T-helper 17 cell (primary cell): ENCODE results near the gene FLNC. TPM values are rescaled to one million over a fixed set of nuclear protein-coding genes. Genes with fewer than 3 reads are reported as not detected.

ENCODE experiments used
- ATAC-seq: fragments of 150-1000 bp; cut with Tn5 transposase; 2 replicates; pipeline ENCODE4 v1.10.0; 2021; ENCODE audit warnings: mild to moderate bottlenecking, moderate library complexity
- DNase-seq, 3 donors: peaks; one replicate each; pipeline versions ENCODE4 v3.0.0 to v3.0.0-alpha.2; 2020 to 2021
- H3K9me3 ChIP-seq: one replicate; pipeline ENCODE4 v1.7.0; 2013; ENCODE audit warnings: low read length, mild to moderate bottlenecking; ENCODE audit not compliant: control insufficient read depth, poor library complexity, severe bottlenecking
- H3K27ac Mint-ChIP-seq: one replicate; pipeline ENCODE4 v1.8.0; 2022; ENCODE audit warnings: mild to moderate bottlenecking, moderate library complexity, mixed read lengths
- H3K27me3 Mint-ChIP-seq: one replicate; pipeline ENCODE4 v1.8.0; 2022; ENCODE audit warnings: mixed read lengths
- H3K36me3 Mint-ChIP-seq: one replicate; pipeline ENCODE4 v1.8.0; 2022; ENCODE audit warnings: low read depth, mixed read lengths
- H3K4me1 Mint-ChIP-seq: one replicate; pipeline ENCODE4 v1.8.0; 2022; ENCODE audit warnings: mild to moderate bottlenecking, mixed read lengths
- H3K4me3 Mint-ChIP-seq: one replicate; pipeline ENCODE4 v1.8.0; 2022; ENCODE audit warnings: mild to moderate bottlenecking, moderate library complexity, mixed read lengths
- total RNA-seq, 4 donors: library from RNA in 2 of 4; stranded (reverse) in 2 of 4; gene quantifications; one replicate each; pipeline ENCODE4 v1.2.3 and lab custom pipeline; 2022 to 2026

Gene FLNC
- total RNA-seq, 2 donors from 2014 or later = 0.05 TPM

DNA sequence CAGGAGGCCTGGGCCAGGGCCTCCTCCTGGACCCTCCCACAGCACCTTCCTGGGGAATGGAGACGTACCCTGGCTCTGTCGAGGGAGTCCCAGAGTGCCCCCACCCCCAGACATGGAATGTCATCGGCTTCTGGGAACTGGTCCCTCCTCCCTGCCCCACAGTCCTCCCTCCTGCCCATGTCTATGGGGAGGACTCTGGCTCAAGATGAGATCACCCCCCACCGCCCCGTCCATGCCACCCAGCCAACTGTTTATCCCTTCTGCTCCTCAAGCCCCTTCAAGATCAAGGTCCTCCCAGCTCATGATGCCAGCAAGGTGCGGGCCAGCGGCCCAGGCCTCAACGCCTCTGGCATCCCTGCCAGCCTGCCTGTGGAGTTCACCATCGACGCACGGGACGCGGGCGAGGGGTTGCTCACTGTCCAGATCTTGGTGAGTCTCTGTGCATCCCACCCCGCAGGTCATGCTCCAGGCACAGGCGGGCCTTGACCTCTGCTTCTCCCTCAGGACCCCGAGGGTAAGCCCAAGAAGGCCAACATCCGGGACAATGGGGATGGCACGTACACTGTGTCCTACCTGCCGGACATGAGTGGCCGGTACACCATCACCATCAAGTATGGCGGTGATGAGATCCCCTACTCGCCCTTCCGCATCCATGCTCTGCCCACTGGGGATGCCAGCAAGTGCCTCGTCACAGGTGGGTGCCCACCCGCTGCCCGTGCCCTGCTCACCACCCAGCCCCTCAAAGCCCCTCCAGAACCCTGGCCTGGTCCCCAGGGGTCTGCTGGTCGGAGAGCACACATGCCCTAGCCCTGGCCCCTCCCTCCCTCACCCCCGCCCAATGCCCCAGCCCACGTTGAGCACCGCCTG lies 18.3 kb downstream of the FLNC start:
- Mint-ChIP-seq H3K27ac (no peak overlapping the region), H3K27me3 (no peaks in the 10 kb centered on the region), H3K36me3 (no peaks in the 10 kb centered on the region), H3K4me1 (no peaks in the 10 kb centered on the region), H3K4me3 (no peak overlapping the region)
- no peak for DNase-seq
- no peak for ATAC-seq
- no peaks in the 10 kb centered on the region for H3K9me3 ChIP-seq

- ATAC-seq = no peak
- no peak overlapping the region for H3K27ac Mint-ChIP-seq
- DNase-seq = no peak
Measured at GRCh38 chr7:128849156-128849515, 18.9 kb downstream of the FLNC start.

GRCh38 chr7:128849804-128850490 lies 19.7 kb downstream of the FLNC start:
- H3K9me3 ChIP-seq = no peaks in the 10 kb centered on the region
- H3K4me3 Mint-ChIP-seq = no peak overlapping the region
- H3K27me3 Mint-ChIP-seq = no peaks in the 10 kb centered on the region
- ATAC-seq (no peak), DNase-seq (no peak)
- H3K4me1 Mint-ChIP-seq = peaks cover 4% of the 10 kb centered on the region
- no peaks in the 10 kb centered on the region for H3K36me3 Mint-ChIP-seq
- no peak overlapping the region for H3K27ac Mint-ChIP-seq

More at GRCh38 chr7:128849156-128849515, 18.9 kb downstream of the FLNC start:
- Mint-ChIP-seq H3K4me3 (no peak overlapping the region), H3K27me3 (no peaks in the 10 kb centered on the region), H3K36me3 (no peaks in the 10 kb centered on the region), H3K4me1 (peaks cover 4% of the 10 kb centered on the region)
- no peaks in the 10 kb centered on the region for H3K9me3 ChIP-seq

DNA sequence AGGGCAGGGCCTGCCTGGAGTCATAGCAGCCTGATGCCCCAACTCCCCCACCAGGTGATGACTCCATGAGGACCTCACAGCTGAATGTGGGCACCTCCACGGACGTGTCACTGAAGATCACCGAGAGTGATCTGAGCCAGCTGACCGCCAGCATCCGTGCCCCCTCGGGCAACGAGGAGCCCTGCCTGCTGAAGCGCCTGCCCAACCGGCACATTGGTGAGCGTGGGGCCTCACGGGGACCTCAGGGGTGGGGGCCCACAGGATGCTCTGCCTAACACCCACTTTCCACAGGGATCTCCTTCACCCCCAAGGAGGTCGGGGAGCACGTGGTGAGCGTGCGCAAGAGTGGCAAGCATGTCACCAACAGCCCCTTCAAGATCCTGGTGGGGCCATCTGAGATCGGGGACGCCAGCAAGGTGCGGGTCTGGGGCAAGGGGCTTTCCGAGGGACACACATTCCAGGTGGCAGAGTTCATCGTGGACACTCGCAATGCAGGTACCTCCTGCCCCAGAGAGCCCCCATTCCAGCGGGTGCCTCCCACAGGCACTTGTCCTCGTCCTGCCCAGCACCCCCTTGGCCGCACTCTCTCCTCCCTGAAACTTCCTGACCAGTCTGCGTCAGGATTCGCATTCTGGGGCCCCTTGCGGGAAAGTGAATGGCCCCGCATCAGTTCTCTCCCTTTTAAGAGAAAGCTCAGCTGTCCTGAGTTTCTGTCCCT lies 22.5 kb downstream of the FLNC start:
- DNase-seq (no peak), ATAC-seq (no peak)
- H3K27me3 Mint-ChIP-seq = no peaks in the 10 kb centered on the region
- no peaks in the 10 kb centered on the region for H3K9me3 ChIP-seq
- H3K36me3 Mint-ChIP-seq = no peaks in the 10 kb centered on the region
- no peak overlapping the region for H3K27ac Mint-ChIP-seq
- peaks cover 4% of the 10 kb centered on the region for H3K4me1 Mint-ChIP-seq
- H3K4me3 Mint-ChIP-seq = no peak overlapping the region

DNA sequence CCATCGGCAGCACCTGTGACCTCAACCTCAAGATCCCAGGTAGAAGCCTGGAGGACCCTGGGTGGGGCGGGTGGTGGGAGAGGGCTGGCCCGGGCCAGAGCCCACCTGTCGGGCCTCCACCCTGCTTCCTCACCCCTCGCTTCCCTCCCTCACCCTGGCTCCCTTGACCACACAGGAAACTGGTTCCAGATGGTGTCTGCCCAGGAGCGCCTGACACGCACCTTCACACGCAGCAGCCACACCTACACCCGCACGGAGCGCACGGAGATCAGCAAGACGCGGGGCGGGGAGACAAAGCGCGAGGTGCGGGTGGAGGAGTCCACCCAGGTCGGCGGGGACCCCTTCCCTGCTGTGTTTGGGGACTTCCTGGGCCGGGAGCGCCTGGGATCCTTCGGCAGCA lies 23.6 kb downstream of the FLNC start:
- H3K9me3 ChIP-seq = no peaks in the 10 kb centered on the region
- H3K27me3 Mint-ChIP-seq = no peaks in the 10 kb centered on the region
- H3K36me3 Mint-ChIP-seq = no peaks in the 10 kb centered on the region
- ATAC-seq (no peak), DNase-seq (no peak)
- peaks cover 4% of the 10 kb centered on the region for H3K4me1 Mint-ChIP-seq
- H3K4me3 Mint-ChIP-seq = no peak overlapping the region
- no peak overlapping the region for H3K27ac Mint-ChIP-seq

GRCh38 chr7:128854396-128854795 lies 24.2 kb downstream of the FLNC start:
- no peaks in the 10 kb centered on the region for H3K36me3 Mint-ChIP-seq
- no peak overlapping the region for H3K27ac Mint-ChIP-seq
- DNase-seq (no peak), ATAC-seq (no peak)
- H3K27me3 Mint-ChIP-seq = no peaks in the 10 kb centered on the region
- H3K4me1 Mint-ChIP-seq = peaks cover 4% of the 10 kb centered on the region
- no peaks in the 10 kb centered on the region for H3K9me3 ChIP-seq
- H3K4me3 Mint-ChIP-seq = no peak overlapping the region

DNA sequence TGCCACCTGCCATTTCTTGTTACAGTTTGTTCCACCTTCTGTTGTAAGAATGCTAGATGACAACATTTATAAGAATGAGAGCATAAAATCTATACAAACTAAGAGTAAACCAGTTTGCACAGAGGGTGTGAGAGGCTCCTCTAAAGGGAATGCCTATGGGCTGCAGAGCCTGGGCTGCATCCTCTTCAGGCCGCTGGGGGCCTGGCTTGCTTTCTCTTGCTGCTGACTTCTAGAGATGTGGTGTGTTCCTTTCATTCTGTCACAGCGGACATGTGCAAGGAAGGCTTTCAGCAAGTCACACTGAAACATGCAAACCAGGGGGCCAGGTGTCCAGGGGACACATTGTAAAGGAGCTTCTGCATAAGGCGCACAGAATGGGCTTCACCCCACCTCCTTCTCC lies 25.4 kb downstream of the FLNC start:
- Mint-ChIP-seq H3K4me3 (no peak overlapping the region), H3K36me3 (no peaks in the 10 kb centered on the region), H3K27me3 (no peaks in the 10 kb centered on the region), H3K4me1 (peaks cover 4% of the 10 kb centered on the region), H3K27ac (no peak overlapping the region)
- H3K9me3 ChIP-seq = no peaks in the 10 kb centered on the region
- DNase-seq (no peak), ATAC-seq (no peak)

DNA sequence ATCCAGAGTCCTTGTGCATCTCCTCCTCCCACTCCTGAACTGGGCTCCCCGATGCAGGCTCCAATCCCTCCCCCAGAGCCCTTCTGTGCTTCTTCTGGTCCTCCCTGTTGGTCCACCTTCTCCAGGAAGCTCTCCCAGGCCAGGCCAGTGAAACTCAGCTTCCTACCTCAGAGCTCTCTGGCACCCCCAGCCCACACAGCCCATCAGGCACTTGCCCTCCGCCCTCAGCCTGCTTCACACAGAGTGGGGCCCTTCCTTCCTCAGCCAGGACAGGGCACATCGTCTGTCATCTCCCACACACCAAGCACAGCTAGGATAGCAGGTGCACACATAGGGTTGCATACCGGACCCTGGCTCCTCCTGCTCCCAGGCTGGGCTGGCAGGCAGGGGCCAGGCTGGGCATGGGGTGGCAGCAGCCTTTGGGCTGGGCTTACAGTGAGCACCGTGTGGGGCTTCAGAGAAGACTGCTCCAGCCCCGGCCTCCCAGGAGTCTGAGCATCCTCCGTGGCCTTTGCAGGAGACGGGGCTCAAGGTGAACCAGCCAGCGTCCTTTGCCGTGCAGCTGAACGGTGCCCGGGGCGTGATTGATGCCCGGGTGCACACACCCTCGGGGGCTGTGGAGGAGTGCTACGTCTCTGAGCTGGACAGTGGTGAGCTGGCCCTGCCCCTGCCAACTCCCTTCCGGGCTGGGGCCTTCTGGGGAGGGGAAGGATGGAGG lies 26.0 kb downstream of the FLNC start:
- H3K4me3 Mint-ChIP-seq = no peak overlapping the region
- no peak for ATAC-seq
- DNase-seq = no peak
- H3K4me1 Mint-ChIP-seq = peaks cover 4% of the 10 kb centered on the region
- H3K27ac Mint-ChIP-seq = no peak overlapping the region
- H3K27me3 Mint-ChIP-seq = no peaks in the 10 kb centered on the region
- H3K36me3 Mint-ChIP-seq = no peaks in the 10 kb centered on the region
- no peaks in the 10 kb centered on the region for H3K9me3 ChIP-seq

DNA sequence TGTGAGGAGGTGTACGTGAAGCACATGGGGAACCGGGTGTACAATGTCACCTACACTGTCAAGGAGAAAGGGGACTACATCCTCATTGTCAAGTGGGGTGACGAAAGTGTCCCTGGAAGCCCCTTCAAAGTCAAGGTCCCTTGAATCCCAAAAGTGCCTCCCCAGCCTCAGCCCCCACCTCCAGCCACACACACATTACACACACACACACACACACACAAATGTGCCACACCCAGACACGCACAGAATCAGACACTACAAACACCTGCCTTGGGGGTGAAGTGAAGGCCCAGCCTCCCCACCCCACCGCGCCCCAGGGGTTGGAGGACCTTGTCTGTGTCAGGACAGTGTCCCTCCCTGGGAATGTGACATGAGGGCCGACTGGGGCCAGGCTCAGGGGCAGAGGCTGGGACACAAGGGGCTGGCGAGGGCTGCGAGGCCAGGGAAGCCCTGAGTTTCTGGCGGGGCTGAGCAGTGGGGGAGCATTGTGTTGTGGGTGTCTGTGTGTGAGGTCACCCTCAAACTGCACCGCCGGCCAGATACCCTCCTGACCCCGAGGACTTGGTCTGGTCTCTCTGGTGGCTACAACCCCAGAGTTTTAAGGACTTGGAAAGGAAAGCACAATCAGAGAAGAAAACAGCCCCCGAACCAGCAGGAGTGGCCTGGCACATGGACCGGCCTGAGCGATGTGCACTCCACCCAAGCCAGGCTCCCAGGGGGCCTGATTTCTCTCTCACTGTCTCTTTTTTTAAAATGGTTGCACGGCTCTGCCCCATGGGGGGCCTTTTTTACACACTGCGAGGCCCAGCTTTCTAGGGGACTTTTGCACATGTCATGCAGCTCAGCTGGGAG lies 28.4 kb downstream of the FLNC start:
- peaks cover 3% of the 10 kb centered on the region for H3K36me3 Mint-ChIP-seq
- no peak overlapping the region for H3K4me3 Mint-ChIP-seq
- no peak overlapping the region for H3K27ac Mint-ChIP-seq
- DNase-seq (no peak), ATAC-seq (no peak)
- H3K4me1 Mint-ChIP-seq = peaks cover 17% of the 10 kb centered on the region
- no peaks in the 10 kb centered on the region for H3K9me3 ChIP-seq
- H3K27me3 Mint-ChIP-seq = no peaks in the 10 kb centered on the region

- H3K27ac Mint-ChIP-seq = no peak overlapping the region
- peaks cover 16% of the 10 kb centered on the region for H3K4me1 Mint-ChIP-seq
- no peak overlapping the region for H3K4me3 Mint-ChIP-seq
- no peaks in the 10 kb centered on the region for H3K9me3 ChIP-seq
- H3K27me3 Mint-ChIP-seq = no peaks in the 10 kb centered on the region
- no peak for DNase-seq
- no peak for ATAC-seq
- H3K36me3 Mint-ChIP-seq = peaks cover 3% of the 10 kb centered on the region
Measured at GRCh38 chr7:128859232-128860157, 29.3 kb downstream of the FLNC start.

DNA sequence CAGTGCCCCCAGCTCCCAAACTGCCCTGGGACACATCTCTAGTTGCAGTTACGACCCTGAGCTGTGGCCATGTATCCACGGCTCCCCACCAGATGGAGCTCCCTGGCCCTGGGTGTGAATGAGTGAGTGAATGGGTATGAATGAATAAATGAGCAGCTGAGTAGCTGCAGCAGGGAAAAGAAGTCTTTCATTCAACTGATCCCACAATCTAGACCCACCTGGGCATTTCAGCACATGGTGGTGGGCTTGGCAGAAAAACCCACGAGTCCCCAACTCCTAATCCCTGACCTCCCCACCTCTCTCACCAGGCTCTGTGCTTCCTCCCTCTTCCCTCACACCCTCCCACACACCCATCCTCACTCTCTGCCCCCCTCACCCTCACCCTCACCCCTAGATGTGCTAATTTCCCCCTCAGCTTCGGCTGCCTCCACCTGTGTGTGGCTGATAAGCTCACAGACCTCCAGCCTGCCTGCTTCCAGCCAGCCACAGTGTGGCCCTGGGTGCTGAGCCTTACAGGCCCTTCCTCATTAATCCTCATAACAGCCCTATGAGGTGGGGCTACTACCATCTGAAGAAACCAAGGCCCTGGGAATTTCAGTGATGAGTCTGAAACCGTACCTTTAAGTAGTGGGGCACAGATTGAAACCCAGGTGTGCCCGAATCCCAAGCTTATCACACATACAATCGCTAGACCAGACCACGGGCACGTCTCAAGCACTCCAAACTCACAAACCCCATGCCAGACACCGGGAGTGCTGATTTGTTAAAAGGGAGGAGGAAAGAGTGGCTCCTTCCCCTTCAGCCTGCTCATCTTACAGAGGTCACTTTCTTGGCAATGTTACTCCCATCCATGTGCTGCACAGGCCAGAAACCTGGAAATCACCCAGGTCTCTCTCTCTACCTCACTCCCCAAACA lies 30.2 kb downstream of the FLNC start:
- H3K9me3 ChIP-seq = no peaks in the 10 kb centered on the region
- Mint-ChIP-seq H3K4me3 (no peak overlapping the region), H3K36me3 (peaks cover 3% of the 10 kb centered on the region), H3K4me1 (peaks cover 20% of the 10 kb centered on the region), H3K27ac (no peak overlapping the region), H3K27me3 (no peaks in the 10 kb centered on the region)
- no peak for DNase-seq
- no peak for ATAC-seq
